ENCODE data around the gene ADRA2C.

ADRA2C gene

DNA sequence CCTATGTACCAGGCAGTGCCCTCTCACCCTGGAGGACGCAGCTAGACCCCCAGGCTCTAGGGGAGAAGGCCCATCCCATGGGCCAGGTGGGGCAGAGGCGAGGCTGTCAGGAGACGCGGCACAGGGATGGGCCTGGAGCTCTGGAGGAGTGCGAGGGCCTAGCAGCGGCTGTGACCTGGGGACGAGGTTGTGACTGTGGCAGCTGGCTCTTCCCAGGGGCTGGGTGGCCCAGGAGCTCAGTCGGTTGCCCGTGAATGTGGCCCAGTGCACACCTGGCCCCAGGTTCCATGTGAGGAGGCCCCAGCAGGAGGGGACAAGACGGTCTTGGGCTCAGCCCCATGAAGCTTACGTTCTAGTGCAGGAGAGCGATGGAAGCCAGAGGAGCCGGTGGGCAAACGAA, 31.0 kb upstream of the ADRA2C start:
- DNase-seq, result no peak

DNA sequence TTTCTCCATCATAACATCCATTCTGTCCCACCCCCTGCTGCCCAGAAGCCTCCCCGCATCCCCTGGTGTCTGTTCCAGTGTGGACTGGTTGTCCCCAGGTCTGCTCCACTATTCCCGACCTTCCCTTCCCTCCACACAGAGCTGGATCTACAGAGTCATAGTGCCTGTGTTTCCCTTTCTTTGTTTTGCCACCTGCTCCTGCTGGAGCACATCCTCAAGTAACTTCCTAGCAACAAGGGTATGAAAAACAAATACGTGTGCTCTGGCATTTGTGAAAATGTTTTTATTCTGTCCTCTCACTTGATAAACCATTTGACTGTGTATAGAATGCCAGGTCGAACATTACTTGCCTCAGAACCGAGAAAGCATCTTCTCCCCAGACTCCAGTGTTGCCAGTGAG, 29.9 kb upstream of the ADRA2C start:
- no peak for DNase-seq

DNA sequence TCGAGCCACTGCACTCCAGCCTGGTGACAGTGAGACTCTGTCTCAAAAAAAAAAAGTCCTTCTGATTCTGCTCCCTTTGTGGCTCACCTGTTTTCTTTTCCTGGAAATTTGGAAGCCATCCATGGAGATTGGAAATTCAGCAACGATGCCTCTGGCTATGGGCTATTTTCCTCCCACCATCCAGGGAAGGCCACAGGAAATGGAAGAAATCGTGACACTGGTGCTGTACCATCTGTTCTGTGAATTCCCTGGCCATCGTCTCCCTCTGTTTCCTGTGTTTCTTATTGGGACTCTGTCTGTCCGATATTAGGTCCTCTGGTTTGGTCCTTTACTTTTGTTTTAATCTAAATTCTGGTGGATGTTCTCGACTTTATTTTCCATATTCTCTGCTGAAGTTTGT, 29.4 kb upstream of the ADRA2C start:
- no peak for DNase-seq

DNA sequence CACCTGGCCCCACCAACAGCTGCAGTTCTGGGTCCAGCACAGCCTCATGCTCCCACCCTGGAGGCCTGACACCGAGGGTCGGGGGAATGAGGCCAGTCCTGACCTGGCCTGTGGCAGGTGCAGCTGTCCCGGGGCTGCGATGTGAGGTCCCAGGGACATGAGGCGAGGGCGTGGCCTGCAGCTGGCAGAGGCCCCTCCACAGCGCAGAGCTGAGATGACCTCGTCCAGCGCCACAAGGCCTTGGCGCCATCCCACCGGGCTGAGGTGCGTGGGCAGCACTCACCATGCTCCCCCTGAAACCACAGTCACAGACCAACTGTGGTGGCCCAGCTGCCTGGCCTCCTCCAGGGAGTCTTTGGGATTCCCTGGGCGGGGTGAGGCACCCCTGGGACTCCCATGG, 26.6 kb upstream of the ADRA2C start:
- DNase-seq, result no peak

DNA sequence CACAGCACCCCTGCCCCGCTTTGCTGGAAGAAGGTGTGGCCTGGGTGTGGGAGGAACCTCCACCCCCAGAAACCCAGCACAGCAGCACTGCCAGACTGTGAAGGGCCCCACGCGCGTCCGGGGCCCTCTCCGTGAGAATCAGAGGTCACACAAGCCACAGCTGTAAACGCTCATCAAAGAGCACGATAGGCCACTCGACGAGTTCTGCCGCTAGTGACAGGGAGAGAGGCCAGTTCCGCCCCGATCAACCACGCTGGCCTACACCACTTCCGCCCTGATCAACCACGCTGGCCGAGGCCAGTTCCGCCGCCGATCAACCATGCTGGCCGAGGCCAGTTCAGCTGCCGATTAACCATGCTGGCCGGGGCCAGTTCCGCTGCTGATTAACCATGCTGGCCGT, 25.9 kb upstream of the ADRA2C start:
- no peak for DNase-seq

DNA sequence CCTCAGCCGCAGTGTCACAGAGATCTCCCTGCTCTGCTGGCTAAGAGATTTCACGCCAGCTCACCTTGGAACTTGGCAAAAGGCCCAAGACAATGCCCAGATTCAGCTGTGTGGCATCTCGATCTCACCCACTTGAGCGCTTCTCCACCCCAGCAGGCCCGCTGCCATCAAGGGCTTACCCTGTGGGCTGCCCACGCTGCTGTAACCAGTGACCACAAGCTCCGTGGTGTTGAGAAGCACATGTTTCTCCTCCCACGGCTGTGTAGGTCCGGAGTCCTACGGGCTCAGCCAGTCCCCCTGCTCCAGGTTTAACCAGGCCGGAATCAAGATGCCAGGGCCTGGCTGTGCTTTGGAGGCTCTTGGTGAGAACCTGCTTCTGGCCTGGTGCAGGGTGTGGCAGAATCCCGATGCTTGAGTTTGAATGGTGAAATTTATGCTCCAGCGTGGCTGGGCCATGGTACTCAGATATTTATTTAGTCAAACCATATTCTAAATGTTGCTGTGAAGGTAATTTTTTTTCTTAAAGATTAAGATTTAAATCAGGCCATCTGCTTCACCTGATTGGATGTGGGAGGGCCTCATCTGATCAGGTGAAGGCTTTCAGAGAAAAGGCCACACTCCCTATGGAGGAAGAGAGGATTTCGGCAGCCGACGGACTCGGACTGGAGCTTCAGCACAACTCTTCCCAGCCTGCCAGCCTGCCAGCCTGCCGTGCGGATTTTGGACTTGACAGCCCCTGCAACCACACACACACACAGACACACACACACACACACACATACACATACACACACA, 24.8 kb upstream of the ADRA2C start:
- peak; percentile 50 for DNase-seq

DNA sequence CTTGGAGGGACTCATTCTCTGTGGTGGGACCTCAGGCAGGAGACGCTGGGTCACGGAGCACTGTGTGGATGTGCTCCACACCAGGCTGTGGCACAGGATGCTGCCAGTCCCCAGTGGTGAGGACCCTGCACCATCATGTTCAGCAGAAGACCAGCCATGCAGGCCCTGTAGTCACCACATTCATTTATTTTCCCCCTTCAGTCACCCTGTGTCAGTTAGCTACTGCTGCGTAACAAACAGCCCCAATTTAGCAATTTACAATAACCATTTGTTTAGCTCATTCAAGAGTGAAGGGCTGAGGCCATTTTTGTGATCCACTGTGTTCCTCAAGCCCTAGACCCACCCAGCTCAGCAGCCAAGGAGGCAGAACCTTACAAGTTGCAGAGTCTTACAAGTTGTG, 23.6 kb upstream of the ADRA2C start:
- no peak for DNase-seq

DNA sequence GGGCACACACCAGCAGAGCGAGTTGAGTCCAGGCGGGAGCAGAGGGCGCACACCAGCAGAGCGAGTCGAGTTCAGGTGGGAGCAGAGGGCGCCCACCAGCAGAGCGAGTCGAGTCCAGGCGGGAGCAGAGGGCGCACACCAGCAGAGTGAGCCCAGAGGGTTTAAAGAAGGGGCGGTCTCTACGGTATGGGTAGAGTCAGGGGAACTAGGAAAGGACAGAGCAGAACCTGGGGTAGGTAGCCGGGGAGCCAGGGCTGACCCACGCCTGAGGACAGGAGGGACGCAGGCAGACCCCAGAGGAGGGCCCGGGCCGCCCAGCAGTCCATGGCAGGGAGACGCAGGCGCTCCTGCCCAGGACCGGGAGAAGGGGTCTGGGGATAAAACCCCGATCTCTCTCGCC, 22.0 kb upstream of the ADRA2C start:
- DNase-seq, result no peak

DNA sequence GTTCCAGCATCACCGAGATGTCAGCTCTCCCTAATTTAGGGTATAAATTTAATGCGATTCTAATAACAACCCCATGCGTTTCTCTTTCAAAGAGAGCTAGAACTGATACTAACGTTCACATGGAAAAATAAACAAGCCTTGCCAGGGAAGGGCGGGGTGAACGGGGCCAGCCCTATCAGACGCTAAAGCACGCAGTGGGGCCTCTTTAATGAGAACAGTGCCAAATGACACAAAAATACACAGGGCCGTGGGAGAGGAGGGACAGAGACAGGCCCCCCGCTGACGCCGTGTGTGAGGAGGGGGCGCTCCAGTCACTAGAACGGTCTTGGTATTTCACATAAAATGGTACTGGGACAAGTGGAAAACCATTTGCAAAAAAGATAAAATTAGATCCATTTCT, 21.3 kb upstream of the ADRA2C start:
- DNase-seq, result no peak

DNA sequence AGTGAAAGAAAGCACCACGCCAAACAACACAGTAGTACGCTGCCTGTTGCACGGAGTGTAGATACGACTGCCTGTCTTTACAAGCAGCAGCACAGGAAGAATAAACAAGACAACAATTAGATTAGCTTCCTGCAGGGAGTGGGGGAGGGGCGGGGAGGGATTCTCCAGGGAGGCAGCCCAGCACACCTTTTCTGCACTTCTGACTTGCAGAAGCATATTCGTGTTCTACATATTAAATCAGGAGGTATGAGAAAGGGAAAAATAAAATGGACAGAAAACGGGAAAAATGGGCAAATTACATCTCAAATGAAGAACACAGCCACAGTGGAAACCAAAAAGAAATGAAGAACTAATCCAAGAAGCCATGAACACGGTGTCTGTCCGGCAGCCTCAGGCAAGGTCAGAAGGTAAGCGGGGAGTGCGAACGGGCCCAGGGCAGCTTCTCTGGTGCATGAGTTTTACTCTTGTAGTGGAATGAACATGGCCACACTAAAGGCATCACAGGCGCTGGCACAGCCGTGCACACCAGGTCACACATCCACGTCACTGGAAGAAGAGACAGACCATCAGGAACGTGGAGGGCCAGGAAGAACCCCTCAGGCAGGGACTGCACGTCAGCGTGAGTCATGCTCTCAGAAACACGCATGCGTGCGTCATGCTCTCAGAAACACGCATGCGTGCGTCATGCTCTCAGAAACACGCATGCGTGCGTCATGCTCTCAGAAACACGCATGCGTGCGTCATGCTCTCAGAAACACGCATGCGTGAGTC, 20.1 kb upstream of the ADRA2C start:
- DNase-seq, result peak; percentile 60

DNA sequence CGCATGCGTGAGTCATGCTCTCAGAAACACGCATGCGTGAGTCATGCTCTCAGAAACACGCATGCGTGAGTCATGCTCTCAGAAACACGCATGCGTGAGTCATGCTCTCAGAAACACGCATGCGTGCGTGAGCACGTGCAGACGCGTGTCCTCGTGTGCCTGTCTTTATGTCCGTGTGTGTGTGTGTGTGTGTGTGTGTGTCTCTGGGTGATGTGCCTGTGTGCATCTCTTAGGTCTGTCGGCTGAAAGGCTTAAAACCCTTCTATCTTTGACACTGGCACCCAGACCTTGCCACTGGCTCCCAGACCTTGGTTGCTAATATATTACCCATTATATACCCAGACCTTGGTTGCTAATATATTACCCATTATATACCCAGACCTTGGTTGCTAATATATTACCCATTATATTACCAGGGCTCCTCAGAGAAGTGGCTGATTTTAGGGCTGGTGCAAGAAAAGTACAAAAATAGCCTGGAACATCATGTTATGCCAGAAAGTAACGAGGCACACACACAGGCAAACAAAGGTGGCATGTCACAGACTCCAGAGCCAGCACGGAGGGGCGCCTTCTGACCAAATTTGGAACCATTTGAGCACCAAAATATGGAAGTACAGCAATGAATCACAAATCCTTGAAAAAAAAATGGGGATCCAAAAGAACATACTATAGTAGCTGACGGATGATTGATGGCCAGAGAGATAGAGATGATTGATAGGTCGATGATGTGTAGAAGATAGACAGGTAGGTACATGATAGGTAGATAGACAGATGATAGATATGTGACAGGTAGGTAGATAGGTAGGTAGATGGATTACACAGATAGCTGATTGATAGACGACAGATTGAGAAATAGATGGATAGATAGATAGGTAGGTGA, 19.2 kb upstream of the ADRA2C start:
- no peak for DNase-seq

DNA sequence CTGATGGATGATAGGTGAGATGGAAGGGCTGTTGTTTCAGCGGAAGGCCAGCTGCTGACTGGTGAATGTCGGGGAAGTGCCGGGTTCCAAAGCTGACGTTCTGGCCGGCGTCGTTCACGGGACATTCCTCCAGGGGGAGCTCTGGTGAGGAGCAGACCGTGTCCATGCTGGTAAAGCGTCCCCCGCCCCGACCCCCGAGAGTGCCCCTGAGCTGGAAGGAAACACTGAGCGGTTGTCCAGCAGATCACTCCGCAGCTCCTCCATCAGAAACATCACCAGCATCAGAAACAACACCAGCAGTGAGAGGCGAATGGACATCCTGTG, 18.6 kb upstream of the ADRA2C start:
- no peak for DNase-seq

DNA sequence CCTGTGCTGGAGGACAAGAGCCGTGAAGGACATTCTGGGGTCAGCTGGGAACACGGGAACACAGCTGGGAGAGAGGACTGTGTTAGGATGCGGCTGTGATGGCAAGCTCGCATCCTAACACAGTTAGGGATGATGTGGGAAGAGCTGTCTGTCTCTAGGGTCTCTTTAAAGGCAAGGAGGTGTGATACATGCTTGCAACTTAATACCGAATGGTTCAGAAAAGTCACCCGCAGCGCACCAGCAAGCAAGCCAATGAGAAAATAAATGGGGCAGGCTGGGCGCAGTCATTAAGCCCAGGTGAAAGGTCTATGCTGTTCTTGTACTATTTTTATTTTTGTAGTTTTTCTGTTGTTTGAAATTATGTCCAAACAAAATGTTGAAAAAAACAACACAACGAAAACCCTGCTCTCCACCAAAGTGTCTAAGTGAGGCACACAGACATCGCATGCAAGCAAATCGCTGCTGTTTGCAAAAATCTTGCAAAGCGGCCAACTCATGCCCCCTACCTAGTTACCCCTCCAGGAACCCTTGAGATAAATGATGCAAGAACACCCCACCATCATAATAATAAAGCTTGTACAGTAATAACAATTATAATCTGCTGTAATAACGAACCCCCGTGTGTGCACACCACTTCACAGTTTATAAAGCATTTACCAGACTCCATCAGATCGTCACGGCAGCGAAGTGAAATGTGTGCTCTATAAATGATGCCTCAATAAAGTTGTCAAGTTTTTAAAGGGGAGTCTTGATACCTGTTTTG, 17.9 kb upstream of the ADRA2C start:
- no peak for DNase-seq

DNA sequence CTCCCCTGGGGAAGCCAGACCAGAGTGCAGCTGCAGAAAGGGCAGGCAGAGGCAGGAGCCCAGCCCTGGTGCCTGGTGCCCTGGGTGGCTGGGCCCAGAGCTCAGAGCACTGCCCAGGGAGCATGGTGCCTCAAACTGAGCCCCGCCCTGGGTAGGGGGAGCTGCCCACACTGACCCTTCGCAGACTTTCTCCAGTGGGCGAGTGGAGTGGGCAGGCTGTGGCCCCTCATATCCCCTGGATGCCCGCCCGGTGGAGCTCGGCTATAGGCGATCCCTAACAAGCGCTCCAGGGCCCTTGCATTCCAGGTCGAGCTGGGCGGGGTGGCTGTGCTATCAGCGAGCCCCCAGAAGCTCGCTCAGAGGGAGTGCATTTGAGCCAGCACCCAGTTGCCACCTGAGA, 17.1 kb upstream of the ADRA2C start:
- no peak for DNase-seq

DNA sequence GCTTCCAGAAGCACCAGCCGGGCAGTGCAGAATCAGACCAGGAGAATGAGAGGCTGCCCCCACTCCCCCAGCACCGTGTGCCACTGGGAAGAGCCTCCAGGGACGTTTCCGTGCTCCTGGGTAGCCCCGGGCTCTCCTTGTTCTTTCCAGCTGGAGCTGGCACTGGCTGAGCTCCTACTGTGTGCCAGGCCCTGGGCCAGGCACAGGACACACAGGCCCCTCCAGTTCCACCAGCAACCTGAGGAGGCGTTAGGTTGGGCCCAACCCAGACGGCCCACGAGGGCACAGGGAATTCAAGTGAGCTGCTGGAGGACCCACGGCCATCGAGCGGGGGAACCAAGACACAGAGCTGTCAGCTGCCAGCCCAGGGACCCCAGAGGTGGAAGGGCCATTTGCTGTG, 15.9 kb upstream of the ADRA2C start:
- DNase-seq, result no peak

DNA sequence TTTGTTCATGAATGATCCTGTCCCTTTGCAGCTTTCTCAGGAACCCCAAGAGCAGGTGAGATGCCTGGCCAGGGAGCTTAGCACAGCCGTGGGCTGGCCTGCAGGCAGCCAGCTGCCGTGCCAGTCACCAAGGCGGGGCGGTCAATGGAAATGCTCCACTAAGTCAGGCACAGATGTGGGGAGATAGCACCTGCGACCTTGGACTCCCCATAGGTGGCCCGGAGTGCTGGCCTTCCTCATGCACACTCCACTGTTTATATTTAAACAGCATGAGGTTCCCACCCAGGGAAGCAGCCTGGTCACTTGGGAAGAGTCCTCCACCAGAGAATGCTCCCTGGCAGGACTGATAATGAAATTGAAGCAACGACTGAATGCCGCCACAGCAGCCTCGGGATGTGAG, 14.2 kb upstream of the ADRA2C start:
- no peak for DNase-seq

DNA sequence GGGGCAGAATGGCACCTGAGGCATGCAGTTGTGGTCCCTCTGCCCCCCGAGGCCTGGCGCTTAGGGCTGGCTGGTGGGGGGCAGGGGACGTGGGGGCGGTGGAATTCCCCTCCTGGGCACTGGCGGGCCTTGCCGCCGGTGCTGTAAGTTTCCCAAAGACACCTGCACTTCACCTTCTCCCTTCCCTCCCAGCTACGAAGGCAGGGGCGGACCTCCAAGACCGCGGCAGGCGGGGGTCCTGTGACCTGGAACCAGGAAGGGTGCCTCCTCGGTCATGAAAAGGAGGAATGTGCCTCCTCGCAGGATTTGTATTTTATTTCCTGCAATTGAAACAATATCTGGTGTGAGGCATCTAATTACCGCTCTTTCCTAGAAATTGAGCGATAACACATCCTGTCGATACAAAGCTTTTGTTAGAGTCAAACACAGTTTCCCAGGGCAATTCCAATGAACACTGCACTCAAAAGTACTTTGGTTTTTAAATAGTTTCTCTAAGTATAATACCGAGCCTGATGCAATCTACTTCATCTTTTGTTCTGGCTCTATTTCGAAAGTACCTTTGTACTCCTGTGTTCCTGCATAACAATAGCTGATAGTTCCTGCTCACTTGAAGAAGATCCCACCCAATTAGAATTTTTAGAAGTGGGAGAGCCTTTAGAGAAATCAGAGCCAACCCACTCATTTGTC, 12.3 kb upstream of the ADRA2C start:
- DNase-seq, result no peak

DNA sequence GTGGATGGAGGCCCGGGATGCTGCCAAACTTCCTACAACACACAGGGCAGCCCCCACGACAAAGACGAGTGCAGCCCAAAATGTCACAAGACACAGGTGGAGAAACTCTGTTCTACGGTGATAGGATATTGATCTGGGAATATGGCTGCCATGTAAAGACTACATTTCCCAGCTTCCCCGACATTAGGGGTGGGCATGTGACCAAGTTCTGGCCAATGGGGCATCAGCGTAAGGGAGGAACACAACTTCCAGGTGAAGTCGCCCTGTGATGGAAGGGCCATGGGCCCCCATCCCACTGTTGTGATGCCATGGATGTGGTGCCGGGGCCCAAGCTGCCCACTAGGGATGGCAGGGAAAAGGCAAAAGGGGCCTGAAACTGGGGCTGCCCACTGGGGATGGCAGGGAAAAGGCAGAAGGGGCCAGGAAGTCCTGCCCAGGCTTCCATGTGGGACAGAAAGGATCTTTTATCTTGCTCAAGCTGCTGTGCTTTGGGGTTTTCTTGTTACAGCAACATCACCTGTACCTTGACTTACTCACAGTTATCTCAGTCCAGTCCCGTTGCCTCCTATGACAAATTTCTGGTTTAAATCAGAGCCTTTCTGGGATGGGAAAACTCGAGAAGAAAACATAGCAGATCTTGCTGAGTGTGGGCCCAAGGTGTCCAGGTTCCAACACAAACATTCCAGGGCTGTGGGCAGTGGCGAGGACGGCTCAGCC, 9.7 kb upstream of the ADRA2C start:
- no peak for DNase-seq

DNA sequence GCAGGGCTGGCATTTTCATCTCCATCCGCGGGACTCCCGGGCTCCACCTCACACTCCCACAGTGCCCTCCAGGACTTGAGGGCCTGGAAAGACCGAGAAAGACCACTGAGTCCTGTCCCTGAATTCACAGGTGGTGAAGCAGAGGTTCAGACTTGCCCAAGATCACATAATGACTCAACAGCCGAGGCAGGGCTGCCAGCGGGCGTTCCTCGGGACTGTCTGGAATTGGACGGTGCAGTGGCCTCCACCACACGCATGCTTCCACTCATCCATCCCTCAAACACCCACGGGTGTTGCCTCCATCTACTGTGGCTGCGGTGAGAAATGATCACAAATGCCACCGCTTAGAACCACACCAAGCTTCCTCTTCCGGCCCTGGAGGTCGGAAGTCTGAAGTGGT, 6.9 kb upstream of the ADRA2C start:
- no peak for DNase-seq

DNA sequence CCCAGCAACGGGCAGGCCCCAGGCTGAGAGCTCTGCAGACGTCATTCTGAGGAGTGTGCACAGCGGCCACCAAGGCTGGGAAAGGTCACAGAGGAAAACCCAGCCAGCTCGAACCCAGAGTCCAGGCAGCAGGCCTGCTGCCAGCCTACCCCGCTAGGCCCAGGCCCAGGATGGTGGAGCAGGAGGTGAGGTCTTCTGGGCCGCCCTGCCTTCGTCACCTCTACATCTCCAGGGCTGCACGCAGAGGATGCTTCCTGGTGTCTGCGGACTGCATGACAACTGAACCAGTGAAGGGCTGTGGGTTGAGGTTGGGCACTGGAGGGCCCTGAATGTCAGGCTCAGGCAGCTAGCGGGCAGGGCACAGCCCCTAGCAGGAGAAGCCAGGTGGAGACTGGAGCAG, 5.8 kb upstream of the ADRA2C start:
- no peak for DNase-seq

DNA sequence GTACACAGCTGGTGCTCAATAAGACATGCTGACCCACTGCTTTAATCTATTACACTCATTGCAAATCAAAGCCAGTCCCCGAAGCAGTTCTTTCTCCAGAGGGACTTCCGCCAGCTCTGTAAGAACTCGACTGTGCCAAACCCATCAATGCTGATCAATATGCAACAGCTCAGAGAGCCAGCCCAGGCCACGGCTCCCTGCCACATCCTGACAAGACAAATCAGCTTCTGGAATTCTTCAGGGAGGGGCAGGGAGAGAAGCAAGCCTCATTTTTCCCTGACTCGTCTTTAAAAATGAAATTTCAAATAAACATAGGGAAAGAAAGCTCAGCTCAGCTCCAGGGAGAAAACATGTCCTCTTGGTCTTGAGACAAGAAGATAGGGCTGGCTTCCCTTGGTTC, 5.3 kb upstream of the ADRA2C start:
- DNase-seq, result no peak

DNA sequence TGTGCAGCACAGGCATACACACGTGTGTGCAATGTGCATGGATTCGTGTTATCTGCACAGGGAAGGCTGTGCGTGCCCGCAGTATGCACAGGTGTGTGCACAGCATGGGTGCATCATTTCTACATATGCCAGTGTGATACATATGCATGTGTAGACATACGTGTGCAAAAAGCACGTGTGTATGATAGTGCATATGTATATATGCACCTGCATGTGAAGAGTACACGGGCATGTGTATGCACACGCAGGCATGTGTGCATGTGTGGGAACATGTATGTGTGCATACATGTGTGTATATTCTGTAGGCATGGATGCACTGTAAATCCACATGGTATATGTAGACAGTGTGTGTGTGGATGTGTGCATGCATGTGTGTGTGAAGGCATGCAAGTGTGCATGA, 3.9 kb upstream of the ADRA2C start:
- DNase-seq, result no peak
